ENCODE data around the gene AMD1. TPM values are rescaled to one million over a fixed set of nuclear protein-coding genes. Genes with fewer than 3 reads are reported as not detected.

Gene AMD1
- total RNA-seq, 2 donors from 2014 or later, result 49.5 to 120 TPM

DNA sequence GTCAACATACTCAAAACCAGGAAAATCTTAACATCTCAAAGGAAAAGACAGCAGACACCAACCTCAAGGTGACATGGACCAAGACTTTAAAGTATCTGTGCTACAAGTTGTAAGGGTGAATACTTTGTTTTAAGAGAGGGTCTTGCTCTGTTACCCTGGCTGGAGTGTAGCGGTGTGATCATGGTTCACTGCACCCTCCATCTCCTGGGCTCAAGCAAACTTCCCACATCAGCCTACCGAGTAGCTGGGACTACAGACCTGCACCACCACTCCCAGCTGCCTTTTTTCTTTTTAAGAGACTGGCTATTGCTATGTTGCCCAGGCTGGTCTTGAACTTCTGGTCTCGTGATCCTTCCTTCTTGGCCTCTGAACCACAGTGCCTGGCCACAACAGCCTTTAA is 9.7 kb downstream of the AMD1 start:
- no peaks in the 10 kb centered on the region for H3K27me3 ChIP-seq (replicated peaks; ENCODE audit: insufficient read depth)
- no peaks in the 10 kb centered on the region for H3K9me3 ChIP-seq
- no peak overlapping the region for H3K27ac ChIP-seq
- no peak overlapping the region for H3K4me3 ChIP-seq
- TF ChIP-seq, protein P1, sequence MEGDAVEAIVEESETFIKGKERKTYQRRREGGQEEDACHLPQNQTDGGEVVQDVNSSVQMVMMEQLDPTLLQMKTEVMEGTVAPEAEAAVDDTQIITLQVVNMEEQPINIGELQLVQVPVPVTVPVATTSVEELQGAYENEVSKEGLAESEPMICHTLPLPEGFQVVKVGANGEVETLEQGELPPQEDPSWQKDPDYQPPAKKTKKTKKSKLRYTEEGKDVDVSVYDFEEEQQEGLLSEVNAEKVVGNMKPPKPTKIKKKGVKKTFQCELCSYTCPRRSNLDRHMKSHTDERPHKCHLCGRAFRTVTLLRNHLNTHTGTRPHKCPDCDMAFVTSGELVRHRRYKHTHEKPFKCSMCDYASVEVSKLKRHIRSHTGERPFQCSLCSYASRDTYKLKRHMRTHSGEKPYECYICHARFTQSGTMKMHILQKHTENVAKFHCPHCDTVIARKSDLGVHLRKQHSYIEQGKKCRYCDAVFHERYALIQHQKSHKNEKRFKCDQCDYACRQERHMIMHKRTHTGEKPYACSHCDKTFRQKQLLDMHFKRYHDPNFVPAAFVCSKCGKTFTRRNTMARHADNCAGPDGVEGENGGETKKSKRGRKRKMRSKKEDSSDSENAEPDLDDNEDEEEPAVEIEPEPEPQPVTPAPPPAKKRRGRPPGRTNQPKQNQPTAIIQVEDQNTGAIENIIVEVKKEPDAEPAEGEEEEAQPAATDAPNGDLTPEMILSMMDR (IDR thresholded peaks at IDR 0.05), result no peak
- DNase-seq (ENCODE audit: low spot score) (no peak), ATAC-seq (ENCODE audit: insufficient number of reproducible peaks, low FRiP score, low read depth) (no peak)
- H3K36me3 ChIP-seq, result no peaks in the 10 kb centered on the region
- peaks cover 41 to 53% of the 10 kb centered on the region in 2 donors for H3K4me1 ChIP-seq (ENCODE audit: control insufficient read depth in 1 of 2, low read depth in 2 of 2)

GRCh38 chr6:110885526-110885925 is 10.9 kb downstream of the AMD1 start:
- Histone ChIP-seq H3K9me3 (no peaks in the 10 kb centered on the region), H3K4me3 (no peak overlapping the region), H3K27me3 (replicated peaks; ENCODE audit: insufficient read depth) (no peaks in the 10 kb centered on the region), H3K4me1 (ENCODE audit: control insufficient read depth in 1 of 2, low read depth in 2 of 2) (peaks cover 35 to 46% of the 10 kb centered on the region in 2 donors), H3K36me3 (no peaks in the 10 kb centered on the region), H3K27ac (no peak overlapping the region)
- DNase-seq (ENCODE audit: low spot score) (no peak), ATAC-seq (ENCODE audit: insufficient number of reproducible peaks, low FRiP score, low read depth) (no peak)
- TF ChIP-seq, protein P1 (IDR thresholded peaks at IDR 0.05), result no peak

- no peak overlapping the region for H3K4me3 ChIP-seq
- H3K36me3 ChIP-seq, result peaks cover 8% of the 10 kb centered on the region
- no peaks in the 10 kb centered on the region for H3K27me3 ChIP-seq (replicated peaks; ENCODE audit: insufficient read depth)
- H3K4me1 ChIP-seq (ENCODE audit: control insufficient read depth in 1 of 2, low read depth in 2 of 2), result peaks cover 31 to 39% of the 10 kb centered on the region in 2 donors
- ATAC-seq (ENCODE audit: insufficient number of reproducible peaks, low FRiP score, low read depth), result no peak
- H3K27ac ChIP-seq, result no peak overlapping the region
- no peak for DNase-seq (ENCODE audit: low spot score)
- H3K9me3 ChIP-seq, result no peaks in the 10 kb centered on the region
- TF ChIP-seq, protein P1 (IDR thresholded peaks at IDR 0.05), result no peak
These were observed 12.1 kb downstream of the AMD1 start for GRCh38 chr6:110886555-110887167.

DNA sequence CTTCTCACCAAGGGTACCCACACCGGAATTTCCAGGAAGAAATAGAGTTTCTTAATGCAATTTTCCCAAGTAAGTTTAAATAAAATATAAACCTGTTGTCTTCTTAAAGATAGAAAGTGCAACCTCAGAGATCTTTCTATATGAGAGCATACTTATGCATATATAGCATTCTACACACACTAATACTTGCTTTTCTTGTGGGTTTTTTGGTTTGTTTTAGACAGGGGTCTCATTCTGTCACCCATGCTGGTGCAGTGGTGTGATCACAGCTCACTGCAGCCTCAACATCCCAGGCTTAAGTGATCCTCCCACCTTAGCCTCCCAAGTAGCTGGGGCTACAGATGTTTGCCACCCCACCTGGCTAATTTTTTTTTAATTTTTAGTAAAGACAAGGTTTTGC is 15.7 kb downstream of the AMD1 start:
- Histone ChIP-seq H3K4me1 (ENCODE audit: control insufficient read depth in 1 of 2, low read depth in 2 of 2) (peaks cover 0 to 4% of the 10 kb centered on the region in 2 donors), H3K4me3 (no peak overlapping the region), H3K27ac (no peak overlapping the region), H3K27me3 (replicated peaks; ENCODE audit: insufficient read depth) (no peaks in the 10 kb centered on the region), H3K9me3 (no peaks in the 10 kb centered on the region), H3K36me3 (peaks cover 38% of the 10 kb centered on the region)
- TF ChIP-seq, protein P1 (IDR thresholded peaks at IDR 0.05), result no peak
- no peak for ATAC-seq (ENCODE audit: insufficient number of reproducible peaks, low FRiP score, low read depth)
- DNase-seq (ENCODE audit: low spot score), result no peak

DNA sequence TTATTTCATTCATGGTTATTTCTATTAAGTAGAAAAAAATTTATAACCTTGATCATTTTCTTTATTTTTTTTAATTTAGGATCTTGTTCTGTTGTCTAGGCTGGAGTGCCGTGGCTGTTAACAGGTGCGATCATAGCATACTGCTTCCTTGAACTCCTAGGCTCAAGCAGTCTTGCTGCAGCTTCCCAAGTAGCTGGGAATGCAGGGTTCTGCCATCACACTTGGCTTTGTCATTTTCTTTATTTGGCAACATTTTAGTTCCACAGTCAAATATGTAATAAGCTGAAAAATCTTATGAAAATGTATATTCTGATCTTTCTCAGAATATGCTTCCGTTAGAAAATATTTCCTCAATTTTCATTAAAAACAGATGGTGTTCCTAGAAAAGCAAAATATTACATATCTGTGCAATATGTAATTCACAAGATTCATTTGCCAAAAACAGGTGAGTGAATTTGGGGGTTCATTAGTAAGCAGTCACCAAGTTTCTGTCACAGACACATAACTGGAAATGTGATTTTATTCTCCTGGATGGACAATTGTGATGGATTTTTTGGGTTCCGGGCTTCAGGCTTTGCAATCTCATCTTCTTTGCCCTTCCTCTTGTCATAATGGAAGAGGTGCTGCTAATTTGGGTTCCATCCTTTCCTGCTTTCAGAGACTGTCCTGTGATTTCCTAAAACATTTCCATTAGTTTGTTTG is 21.5 kb downstream of the AMD1 start:
- ATAC-seq (ENCODE audit: insufficient number of reproducible peaks, low FRiP score, low read depth), result no peak
- no peaks in the 10 kb centered on the region for H3K9me3 ChIP-seq
- peaks cover 48% of the 10 kb centered on the region for H3K36me3 ChIP-seq
- no peaks in the 10 kb centered on the region for H3K4me1 ChIP-seq (ENCODE audit: control insufficient read depth in 1 of 2, low read depth in 2 of 2)
- no peaks in the 10 kb centered on the region for H3K27me3 ChIP-seq (replicated peaks; ENCODE audit: insufficient read depth)
- H3K27ac ChIP-seq, result no peak overlapping the region
- TF ChIP-seq, protein P1 (IDR thresholded peaks at IDR 0.05), result no peak
- H3K4me3 ChIP-seq, result no peak overlapping the region
- DNase-seq (ENCODE audit: low spot score), result no peak

Data from thoracic aorta (tissue), 2 donors.